Sigmoid colon (tissue), 7 donors: ENCODE measurements around the gene PPARA. TPM values are rescaled to one million over a fixed set of nuclear protein-coding genes. Genes with fewer than 3 reads are reported as not detected.

Experiments
- DNase-seq: peaks from one replicate; pipeline ENCODE4 v3.0.0-alpha.2; 2019
- H3K27ac ChIP-seq, 4 donors: fragments of 200-600 bp; sonication (generic); one replicate each; pipeline ENCODE4 v1.5.1; 2016 to 2019; ENCODE audit warnings: mild to moderate bottlenecking in 1 of 4
- H3K27me3 ChIP-seq, 3 donors: fragments of 200-600 bp; sonication (generic); one replicate each; pipeline ENCODE4 v1.5.1; 2019; ENCODE audit warnings: mild to moderate bottlenecking in 1 of 3
- H3K36me3 ChIP-seq, 4 donors: fragments of 200-600 bp; sonication (generic); one replicate each; pipeline ENCODE4 v1.5.1; 2016 to 2019
- H3K4me1 ChIP-seq, 4 donors: fragments of 200-600 bp; sonication (generic); one replicate each; pipeline ENCODE4 v1.5.1; 2017 to 2019
- H3K4me3 ChIP-seq, 4 donors: fragments of 200-600 bp; sonication (generic); one replicate each; pipeline ENCODE4 v1.5.1; 2017 to 2019; ENCODE audit warnings: mild to moderate bottlenecking in 2 of 4, moderate library complexity in 1 of 4
- H3K9me3 ChIP-seq, 4 donors: fragments of 200-600 bp in 3 of 4; sonication (generic) in 3 of 4; one replicate each; pipeline versions ENCODE4 v1.5.1 to v1.6.1; 2013 to 2019
- CTCF ChIP-seq, 4 experiments: fragments of 450-650 bp in 3 of 4; fragments of 200-600 bp in 1 of 4; IDR thresholded peaks; one replicate each; pipeline ENCODE4 v1.5.1; 2016 to 2019; ENCODE audit warnings: antibody characterized with exemption in 4 of 4, mild to moderate bottlenecking in 3 of 4, moderate library complexity in 2 of 4
- EP300 ChIP-seq, 4 donors: sonication (generic); formaldehyde crosslinking; IDR thresholded peaks; one replicate each; pipeline ENCODE4 v1.6.1; 2017; ENCODE audit warnings: antibody characterized with exemption in 4 of 4
- POLR2A ChIP-seq, 2 donors: fragments of 450-650 bp; IDR thresholded peaks; one replicate each; pipeline ENCODE4 v1.6.1; 2016; ENCODE audit warnings: antibody characterized with exemption in 2 of 2, mild to moderate bottlenecking in 2 of 2, moderate library complexity in 2 of 2
- POLR2AphosphoS5 ChIP-seq, 4 donors: sonication (generic); formaldehyde crosslinking; IDR thresholded peaks; one replicate each; pipeline ENCODE4 v1.6.1; 2017; ENCODE audit warnings: antibody characterized with exemption in 4 of 4
- WGBS, 2 donors: extraction: QIAGEN DNeasy Blood & Tissue Kit; methylation state at CpG; one replicate each; pipeline ENCODE4 v1.1.7; 2013; 5-methylcytosine and 5-hydroxymethylcytosine counted together
- intact Hi-C: fragments of 100-400 bp; cut with DNase I; formaldehyde crosslinking; loops from one replicate; pipeline ENCODE4 v1.15.1; 2023
- polyA plus RNA-seq, 3 donors: library from polyadenylated mRNA; stranded (reverse); fragments of 200-250 nt; gene quantifications; one replicate each; pipeline ENCODE4 v1.2.3, GENCODE V29; 2013
- total RNA-seq, 4 donors: library from RNA; depleted of rRNA; stranded (reverse); fragments of >200 nt; gene quantifications; one replicate each; pipeline ENCODE4 v1.1.0, GENCODE V29; 2016
- donor health status: healthy with polysubstance abuse.
- donor health status: Bipolar disorder and iron deficiency.
- donor health status: healthy.

PPARA gene
- total RNA-seq = 10 to 100 TPM; 16.6 to 21.4 (median 20.6) TPM
- polyA plus RNA-seq = 10 to 100 TPM in 2 of 3 donors, 1 to 10 TPM in 1; 7.8 to 22.7 (median 12.0) TPM

- intact Hi-C loops = loop anchor here (5.0 kb wide), 2 partner anchors 97 to 147 kb away; partner anchors contain the start of gene GTSE1
- peaks cover 0 to 27% (median 20%) of the 10 kb centered on the region in 4 donors for H3K4me1 ChIP-seq
- peaks cover 0 to 12% (median 0%) of the 10 kb centered on the region in 4 donors for H3K36me3 ChIP-seq
- H3K4me3 ChIP-seq = peak within 1 kb of the TSS; percentile 72 to 97 (median 96)
- DNase-seq = peak; percentile 94
- 1% methylated on average over 98 of the region's 98 CpGs for WGBS, 2 donors
- H3K27me3 ChIP-seq = no peaks in the 10 kb centered on the region
- TF ChIP-seq POLR2AphosphoS5 (IDR thresholded peaks at IDR 0.05) (peak in 3 of 4 donors; percentile 43 to 82 (median 77)), CTCF (IDR thresholded peaks at IDR 0.05) (no peak)
- H3K9me3 ChIP-seq = no peaks in the 10 kb centered on the region
- H3K27ac ChIP-seq = peak within 1 kb of the TSS; percentile 86 to 95 (median 92)
Observed at GRCh38 chr22:46150034-46150654, at the start of gene PPARA. TSS of gene PPARA (plus strand) at chr22:46150526. CDS start at chr22:46198384, 47,858 bp downstream.

GRCh38 chr22:46102159-46102558 is 48.2 kb upstream of the PPARA start:
- WGBS, 2 donors = 92 to 93% methylated on average over 11 of the region's 11 CpGs
- no peak for TF ChIP-seq POLR2AphosphoS5 (IDR thresholded peaks at IDR 0.05)
- TF ChIP-seq CTCF (IDR thresholded peaks at IDR 0.05) = no peak
- no peak for TF ChIP-seq EP300 (IDR thresholded peaks at IDR 0.05)
- no peak for TF ChIP-seq POLR2A (IDR thresholded peaks at IDR 0.05)
- Histone ChIP-seq H3K4me1 (peaks cover 0 to 84% (median 75%) of the 10 kb centered on the region in 4 donors), H3K27ac (peak overlapping the region; percentile 58 to 92 (median 86)), H3K27me3 (no peaks in the 10 kb centered on the region), H3K4me3 (no peak overlapping the region), H3K9me3 (no peaks in the 10 kb centered on the region), H3K36me3 (peaks cover 0 to 88% (median 60%) of the 10 kb centered on the region in 4 donors)
- DNase-seq = no peak
- intact Hi-C loops = no loop called here

GRCh38 chr22:46102752-46103151 is 47.6 kb upstream of the PPARA start:
- no peak for DNase-seq
- no peak for TF ChIP-seq POLR2A (IDR thresholded peaks at IDR 0.05)
- no peak for TF ChIP-seq CTCF (IDR thresholded peaks at IDR 0.05)
- no peak for TF ChIP-seq POLR2AphosphoS5 (IDR thresholded peaks at IDR 0.05)
- no peak for TF ChIP-seq EP300 (IDR thresholded peaks at IDR 0.05)
- Histone ChIP-seq H3K27me3 (no peaks in the 10 kb centered on the region), H3K27ac (peak overlapping the region; percentile 74 to 92 (median 86)), H3K9me3 (no peaks in the 10 kb centered on the region), H3K4me3 (no peak overlapping the region), H3K4me1 (peaks cover 0 to 84% (median 78%) of the 10 kb centered on the region in 4 donors), H3K36me3 (peaks cover 0 to 82% (median 56%) of the 10 kb centered on the region in 4 donors)
- 72 to 83% methylated on average over 13 of the region's 13 CpGs for WGBS, 2 donors
- intact Hi-C loops = no loop called here

- no peak for TF ChIP-seq POLR2AphosphoS5 (IDR thresholded peaks at IDR 0.05)
- no peak for TF ChIP-seq POLR2A (IDR thresholded peaks at IDR 0.05)
- TF ChIP-seq EP300 (IDR thresholded peaks at IDR 0.05) = no peak
- TF ChIP-seq CTCF (IDR thresholded peaks at IDR 0.05) = no peak
- intact Hi-C loops = no loop called here
- Histone ChIP-seq H3K36me3 (peaks cover 0 to 77% (median 51%) of the 10 kb centered on the region in 4 donors), H3K27me3 (no peaks in the 10 kb centered on the region), H3K27ac (peak overlapping the region; percentile 74 to 92 (median 86)), H3K9me3 (no peaks in the 10 kb centered on the region), H3K4me1 (peaks cover 0 to 84% (median 78%) of the 10 kb centered on the region in 4 donors), H3K4me3 (no peak overlapping the region)
- DNase-seq = no peak
- WGBS, 2 donors = 93 to 94% methylated on average over 13 of the region's 13 CpGs
Observed at GRCh38 chr22:46103181-46103580, 47.1 kb upstream of the PPARA start.
